ENCODE measurements around the gene RBM15.

The RBM15 gene, protein sequence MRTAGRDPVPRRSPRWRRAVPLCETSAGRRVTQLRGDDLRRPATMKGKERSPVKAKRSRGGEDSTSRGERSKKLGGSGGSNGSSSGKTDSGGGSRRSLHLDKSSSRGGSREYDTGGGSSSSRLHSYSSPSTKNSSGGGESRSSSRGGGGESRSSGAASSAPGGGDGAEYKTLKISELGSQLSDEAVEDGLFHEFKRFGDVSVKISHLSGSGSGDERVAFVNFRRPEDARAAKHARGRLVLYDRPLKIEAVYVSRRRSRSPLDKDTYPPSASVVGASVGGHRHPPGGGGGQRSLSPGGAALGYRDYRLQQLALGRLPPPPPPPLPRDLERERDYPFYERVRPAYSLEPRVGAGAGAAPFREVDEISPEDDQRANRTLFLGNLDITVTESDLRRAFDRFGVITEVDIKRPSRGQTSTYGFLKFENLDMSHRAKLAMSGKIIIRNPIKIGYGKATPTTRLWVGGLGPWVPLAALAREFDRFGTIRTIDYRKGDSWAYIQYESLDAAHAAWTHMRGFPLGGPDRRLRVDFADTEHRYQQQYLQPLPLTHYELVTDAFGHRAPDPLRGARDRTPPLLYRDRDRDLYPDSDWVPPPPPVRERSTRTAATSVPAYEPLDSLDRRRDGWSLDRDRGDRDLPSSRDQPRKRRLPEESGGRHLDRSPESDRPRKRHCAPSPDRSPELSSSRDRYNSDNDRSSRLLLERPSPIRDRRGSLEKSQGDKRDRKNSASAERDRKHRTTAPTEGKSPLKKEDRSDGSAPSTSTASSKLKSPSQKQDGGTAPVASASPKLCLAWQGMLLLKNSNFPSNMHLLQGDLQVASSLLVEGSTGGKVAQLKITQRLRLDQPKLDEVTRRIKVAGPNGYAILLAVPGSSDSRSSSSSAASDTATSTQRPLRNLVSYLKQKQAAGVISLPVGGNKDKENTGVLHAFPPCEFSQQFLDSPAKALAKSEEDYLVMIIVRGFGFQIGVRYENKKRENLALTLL

DNA sequence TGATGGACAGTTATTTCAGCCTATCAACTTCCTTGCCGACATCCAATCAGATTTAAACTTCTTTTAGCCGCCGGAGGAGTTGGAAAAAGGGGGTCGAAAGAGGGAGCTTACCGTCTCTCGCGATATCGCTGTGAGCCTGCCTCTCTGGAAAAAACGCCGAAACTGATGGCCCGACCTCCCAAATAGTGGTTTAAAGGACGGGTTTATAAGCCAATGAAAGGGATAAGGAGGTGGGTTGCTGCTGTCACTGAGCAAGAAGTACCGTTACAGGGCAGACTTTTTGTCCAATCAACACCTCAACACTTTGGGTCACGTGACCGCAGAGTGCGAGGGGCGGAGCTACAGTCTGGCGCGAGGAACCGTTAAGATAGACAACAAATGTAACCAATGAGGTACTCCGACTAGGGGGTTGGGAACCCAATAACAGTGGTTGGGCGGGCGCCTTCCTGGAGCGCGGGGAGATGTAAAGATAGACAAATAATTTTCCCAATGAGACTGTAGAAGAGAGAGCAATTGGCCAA, at the start of gene RBM15:
Gene RBM15, plus strand, starts transcription at position 492 of the 521 bp plus-strand sequence. Its CDS starts 29 bp downstream, at position 521.
- peak; percentile 100 for DNase-seq

DNA sequence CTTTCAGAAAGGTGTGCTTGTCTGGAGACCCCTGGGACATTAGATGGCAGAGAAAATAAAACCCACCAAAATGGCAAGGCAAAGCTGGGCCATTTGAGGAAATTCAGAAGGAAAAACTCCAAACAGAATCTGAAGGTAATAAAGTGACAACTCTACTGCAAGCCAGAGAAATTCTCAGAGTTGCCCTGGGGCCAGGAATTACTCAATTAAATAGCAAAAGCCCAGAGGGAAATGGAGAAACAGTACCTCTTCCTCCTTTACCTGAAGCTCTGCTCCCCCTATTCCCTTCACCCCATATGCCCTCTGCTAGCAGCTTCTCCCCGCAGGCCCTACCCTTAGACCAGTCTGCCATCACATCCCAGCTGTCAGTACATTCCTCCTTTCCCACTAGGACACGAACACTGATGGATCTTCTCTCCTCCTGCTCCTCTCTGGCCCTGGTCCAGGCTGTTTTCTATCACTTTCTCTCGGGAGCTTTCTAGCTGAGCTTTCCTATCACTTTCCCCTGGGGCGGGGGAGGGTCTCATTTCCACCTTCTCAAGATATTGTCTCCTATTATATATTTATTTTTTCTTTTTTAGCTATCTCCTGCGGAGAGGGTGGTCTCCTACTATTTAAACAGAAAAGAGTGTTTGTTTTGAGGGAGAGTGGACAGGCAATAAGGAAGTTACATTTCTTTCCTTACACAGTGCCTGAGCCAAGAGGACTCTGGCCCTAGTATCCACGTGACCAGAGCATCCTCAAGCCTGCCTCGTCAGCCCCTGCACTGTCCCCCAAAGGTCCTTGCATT, 47.7 kb upstream of the RBM15 start:
- no peak for DNase-seq

DNA sequence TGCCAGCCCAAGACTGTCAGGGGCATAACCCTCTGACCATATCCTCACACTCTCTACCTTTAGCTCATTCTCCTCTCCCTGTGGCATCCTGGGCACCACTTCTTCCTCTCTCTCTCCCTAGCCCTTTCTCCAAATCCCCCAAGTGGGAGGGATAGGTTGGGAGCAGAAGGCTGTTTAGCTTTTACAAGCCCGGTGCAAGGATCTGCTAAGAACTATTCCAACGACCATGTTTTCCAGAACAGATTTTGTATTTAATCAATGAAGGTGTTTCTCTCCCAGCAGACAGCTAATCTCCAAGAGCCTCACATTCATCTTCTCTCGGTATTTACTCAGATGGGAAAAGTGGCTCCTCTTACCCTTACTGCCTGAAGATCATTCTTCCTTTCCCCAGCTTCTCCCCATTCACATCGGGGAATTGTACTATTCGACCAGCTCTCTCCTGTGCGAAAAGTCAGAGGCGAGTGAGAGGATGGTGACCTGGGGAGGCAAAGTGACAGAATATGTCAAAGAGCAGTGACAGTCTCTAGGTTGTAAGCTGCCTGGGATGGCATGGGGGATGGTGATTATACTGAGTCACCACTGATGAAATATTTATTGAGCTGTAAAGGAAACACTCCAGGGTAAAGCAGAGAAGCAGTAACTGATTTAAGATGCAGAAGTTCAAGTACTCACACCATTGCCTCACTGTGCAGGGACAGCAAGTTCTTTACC, 47.0 kb upstream of the RBM15 start:
- peak; percentile 62 for DNase-seq

DNA sequence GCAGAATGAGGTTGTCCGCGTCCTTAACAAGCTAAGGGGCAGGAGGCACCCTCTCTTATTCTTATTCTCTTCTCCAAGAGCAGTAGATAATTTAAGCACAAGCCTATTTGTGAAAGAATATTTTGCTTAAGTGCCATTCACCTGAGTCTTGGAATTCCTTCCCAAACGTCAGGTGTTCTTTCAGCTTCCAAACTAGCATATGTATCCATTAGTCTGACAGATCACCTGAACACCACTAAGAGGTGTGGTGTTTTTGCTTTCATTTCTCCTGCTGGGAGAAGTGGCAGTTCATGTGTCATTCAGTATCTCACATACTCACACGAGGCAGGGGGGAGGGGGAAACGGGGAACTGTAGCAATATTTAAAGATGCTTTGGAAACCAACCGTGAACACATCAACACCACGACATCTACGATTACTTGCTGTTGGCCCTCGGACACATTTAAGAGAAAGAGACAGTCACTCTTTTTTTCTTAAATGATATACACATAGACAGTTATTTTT, 45.5 kb upstream of the RBM15 start:
- no peak for DNase-seq

DNA sequence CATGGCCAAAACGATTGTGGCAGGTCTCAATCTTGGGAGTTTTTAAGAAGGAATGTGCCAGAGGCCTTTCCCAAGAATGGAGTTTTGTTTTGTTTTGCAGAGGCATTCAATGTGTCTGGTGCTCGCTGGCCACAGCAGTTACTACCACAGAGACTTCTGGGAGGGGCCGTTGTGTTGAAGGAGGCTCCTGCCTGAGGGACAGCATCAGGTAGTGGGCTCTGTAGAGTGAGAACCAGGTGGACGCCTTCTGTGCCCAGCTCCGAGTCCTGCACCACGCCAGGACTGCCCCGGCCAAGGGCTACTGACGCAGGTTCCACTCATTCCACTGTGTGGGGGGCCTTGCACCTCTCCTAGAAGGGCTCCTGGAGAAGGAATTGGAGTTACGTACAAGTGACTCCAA, 44.9 kb upstream of the RBM15 start:
- no peak for DNase-seq

DNA sequence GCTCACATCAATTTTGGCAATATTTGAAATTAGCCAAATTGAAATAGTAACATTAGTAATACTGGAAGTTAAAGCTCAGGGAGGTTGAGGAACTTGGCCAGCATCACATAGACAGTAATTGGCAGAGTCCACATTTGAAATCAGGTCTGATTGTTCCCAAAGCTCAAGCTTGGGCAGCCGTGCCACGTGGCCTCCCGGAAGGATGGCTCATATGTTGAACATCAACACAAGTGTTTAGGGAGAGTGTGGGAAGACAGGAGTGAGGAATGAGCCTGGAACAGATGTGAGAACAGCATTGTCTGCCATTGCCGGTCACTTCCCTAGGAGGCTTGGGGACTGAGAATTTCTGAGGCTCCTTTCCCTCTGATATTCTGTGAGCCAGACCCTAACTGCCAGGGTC, 40.2 kb upstream of the RBM15 start:
- DNase-seq = no peak

DNA sequence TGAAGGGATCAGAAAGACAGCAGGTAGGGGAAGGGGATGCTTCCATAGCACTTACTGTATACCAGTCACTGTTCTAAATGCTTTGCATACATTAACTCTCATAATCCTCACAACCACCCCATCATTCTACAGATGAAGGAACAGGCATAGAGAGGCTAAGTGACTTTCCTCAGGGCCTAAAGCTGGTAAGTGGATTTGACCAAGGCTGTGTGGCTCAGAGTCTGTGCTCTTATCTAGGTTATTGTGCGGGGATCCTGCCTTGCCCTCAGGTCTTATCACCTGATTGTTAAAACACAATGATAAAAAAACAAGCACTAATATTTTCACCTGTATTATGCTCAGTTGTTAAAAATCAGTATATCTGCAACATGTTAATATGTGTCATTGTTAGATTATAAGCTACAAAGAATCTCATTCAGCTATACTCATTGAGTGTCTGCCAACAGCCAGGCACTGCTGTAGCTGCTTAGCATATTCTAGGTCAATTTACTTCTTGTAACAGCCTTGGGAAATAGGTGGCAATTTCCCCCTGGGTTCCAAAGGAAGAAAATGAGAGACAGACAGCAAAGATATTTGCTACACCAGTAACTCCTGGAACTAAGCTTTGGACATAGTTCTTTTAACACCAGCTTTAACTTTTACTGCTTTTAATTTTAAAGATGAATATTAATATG, 38.6 kb upstream of the RBM15 start:
- DNase-seq = no peak

DNA sequence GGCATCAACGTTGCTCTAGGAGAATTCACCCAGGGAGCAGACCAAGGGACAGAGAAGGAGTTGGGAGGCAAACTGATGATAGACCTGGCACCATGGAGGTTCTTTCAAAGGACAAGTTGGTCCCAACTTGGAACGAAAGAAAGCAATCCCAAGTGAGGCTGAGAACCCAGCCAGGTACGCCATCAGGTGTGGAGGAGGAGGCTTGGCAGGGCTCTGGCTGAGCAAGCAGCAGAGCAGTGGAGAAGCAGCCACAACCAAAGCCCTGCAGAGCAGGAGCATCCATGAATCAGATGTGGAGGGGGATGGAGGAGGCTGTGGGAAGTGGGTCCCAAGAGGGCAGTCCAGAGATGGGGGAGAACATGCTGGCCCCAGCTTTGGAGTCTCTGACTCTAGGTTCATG, 36.3 kb upstream of the RBM15 start:
- no peak for DNase-seq

DNA sequence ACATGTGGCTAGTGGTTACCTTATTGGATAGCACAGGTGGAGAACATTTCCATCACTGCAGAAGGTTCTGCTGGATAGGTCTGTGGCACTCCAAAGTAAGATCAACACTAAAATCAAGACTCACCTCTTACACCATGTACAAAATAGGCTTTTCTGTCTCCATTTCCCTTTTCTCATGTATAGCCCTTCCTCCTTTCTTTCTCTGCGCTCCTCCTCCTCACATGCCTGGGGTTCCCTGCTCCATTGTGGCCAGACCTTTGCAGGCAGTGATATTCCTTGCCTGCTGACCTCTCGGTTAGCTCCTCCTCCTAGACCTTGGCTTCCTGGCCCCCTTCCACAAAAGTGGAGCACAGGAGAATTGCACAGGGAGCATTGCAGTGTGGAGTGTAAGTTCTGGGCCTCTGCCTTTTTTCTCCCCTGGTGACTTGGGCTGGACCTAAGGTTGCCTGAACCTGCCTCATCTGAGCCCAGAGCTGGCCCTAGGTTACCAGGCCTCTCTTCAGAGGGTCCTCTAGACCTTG, 33.2 kb upstream of the RBM15 start:
- no peak for DNase-seq

DNA sequence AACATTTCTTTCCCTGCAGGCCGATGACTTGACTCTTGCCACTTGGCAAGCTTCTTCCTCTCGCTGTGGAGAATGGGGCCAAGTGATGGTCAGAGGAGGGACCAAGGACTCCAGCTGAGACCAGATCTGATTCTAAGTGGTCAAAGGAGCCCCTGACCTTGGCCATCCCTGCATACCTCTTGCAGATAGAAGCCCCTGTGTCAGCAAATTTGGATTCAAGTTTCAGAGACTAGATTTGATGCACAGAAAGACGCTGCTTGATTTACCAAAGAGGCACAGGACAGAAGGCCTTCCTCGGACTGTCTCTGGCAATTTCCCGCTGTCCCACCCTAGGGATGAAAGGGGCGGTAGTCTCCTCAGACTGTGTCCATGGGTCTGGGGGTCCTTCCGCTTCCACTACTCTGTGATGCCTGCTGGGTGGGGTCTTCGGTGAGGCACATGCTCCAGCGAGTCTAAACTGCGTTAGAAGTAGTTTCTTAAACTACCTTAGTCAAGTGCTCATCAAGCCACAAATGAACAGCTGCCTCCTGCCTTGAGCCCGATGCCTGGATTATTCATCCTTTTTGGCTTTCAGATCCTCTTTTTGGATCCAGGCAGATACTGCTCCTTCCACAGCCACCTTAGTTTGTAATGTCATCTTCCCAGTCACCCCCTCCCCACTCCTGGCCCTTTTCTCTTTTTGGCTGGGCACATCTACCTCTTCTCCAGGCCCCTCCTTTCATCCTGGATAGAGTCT, 31.8 kb upstream of the RBM15 start:
- no peak for DNase-seq

DNA sequence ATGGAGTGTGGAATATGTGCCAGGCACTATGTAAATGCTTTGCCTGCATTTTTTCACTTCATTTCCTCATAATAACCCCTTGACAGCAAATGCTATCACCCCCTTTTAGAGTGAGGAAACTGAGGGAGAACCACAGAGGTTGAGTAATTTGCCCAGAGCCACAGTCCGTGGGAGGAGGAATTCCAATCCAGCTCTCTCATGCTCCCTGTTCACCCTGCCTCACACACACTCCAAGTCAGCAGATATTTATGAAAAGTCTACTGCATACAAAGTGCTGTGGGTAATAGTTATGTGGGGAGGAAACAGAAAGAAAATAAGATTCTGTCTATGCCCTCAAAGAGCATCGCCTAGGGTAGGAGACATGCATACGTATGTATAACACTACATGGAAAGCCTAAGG, 30.9 kb upstream of the RBM15 start:
- DNase-seq = peak; percentile 66

DNA sequence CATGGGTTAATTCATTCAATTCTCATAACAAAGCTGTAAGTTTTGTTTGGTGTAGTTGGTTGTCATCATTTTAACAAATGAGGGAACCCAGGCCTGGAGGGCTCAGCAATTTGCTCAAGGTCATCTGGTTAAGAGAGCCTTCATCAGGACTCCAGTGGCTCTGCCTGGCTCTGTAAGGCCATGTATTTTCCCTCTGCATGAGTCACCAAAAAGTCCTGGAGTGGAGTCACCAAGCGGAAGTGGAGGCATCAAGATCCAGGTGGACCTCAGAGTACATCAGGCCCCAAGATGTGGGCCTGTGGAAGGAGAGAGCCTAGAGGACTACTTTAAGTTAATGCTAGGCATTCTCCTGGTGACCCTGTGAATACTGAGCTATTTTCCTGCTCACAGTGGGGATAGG, 30.0 kb upstream of the RBM15 start:
- peak; percentile 28 for DNase-seq

DNA sequence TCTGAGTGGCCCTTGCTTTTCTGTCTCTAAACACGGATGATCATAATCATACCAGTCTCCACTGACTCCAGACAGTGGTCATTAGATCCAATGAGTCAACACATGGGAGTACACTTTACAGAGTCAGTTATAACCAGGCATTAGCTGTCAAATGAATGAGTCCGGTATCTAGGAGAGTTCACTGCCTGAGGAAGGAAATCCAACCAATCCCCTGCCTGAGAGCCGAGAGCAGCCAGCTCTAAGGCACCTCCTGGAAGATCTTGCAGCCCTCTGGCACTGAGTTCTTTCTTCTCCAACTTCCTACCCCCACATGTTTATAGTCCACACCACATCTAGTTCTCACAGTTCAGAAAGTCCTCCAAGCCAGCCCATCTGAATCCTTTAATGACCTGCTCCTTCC, 29.4 kb upstream of the RBM15 start:
- DNase-seq = peak; percentile 77

DNA sequence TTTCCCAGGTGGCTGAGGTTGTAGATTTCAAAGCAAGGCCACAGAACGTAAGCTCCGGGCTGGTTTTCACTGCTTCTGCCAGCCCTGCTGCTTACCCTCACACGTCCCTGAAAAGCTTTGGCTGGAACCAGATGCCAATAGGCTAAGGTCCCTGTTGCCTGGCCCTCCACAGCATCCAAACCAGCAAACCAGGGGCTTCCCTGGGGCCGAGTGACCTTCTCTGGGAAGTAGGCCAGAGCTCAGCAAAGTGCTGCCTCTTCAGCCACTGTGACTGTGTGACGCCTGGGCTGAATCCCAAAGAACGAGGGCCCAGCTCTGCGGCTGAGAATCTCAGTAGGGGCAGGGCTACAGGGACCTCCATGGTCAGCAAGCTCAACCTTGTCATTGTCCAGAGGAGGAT, 28.9 kb upstream of the RBM15 start:
- no peak for DNase-seq

DNA sequence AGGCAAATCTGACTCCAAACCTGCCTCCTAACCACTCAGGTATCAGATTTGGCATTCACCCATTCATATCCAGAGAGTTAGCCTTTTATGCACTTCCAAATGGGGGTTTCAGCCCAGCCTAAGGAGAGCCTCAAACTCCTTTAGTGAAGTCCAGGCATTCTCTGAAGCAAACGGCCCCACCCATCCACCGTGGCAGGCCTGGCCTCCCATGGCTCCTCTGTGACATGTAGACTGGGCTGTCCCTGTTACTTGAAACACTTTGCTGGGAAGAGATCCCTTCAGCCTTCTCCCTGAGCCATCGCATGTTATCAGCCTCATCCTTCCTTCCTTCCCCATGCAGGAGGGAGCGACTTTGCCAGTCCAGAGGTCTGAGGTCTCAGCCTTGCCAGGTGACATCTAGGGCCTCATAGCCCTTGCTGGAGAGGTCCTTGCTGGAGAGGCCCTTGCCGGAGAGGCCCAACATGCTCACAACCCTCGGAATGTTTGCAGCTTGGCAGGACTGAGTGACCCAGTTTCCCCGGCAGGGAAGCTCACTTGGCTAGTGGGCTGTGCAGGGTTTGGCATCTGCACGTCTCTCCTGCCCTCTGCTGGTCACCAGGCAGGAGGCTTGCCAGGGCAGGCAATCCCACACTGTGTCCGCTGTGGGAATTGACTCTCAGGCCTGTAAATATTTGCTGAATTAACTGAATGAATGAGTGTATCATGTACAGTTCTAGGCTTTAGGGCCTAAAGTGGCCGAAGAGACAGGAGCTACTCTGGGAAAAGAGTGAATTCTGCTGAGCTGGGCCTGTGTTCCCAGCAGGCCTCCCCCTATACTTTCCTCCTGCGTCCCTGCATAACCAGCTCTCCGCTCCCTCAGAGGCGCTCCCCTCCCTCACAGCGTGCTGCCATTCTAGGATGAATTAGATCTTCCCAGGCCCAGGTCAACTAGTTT, 26.7 kb upstream of the RBM15 start:
- DNase-seq = peak; percentile 65

DNA sequence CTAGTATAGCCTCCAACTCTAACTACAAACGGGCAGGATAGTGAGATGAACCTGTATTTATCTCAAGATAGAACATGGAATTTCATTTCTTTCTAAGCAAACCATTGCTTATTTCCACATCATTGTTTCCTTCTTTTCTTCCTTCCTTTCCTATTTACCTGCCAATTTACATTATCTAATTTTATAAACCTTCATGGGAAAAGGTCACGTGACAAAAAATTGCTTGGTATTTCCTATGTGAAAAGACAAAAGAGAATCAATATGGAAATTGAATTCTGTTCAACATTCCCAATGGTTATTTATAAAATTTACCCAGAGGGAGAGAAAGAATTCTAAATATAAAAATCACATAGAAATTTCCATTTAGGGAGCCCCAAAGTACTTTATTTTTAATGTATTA, 22.4 kb upstream of the RBM15 start:
- no peak for DNase-seq

DNA sequence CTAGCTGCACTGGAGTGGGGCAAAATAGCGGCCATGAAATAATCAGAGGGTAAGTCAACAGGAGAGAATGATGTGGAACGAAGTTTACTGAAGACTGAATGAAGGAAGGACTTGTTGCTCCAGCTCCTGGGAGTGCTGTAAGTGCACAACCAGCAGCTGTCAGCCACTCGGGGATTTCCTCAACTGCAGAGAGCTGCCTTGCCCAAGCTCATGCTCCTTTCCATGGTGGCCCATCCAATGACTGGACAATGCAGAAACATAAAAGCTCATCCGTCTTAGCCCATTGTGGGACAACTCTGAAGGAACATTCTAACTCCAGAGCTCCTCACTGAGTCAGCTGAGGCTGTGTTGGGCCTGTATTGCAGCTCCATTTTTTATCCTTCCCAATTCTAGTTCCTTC, 21.1 kb upstream of the RBM15 start:
- DNase-seq = no peak

DNA sequence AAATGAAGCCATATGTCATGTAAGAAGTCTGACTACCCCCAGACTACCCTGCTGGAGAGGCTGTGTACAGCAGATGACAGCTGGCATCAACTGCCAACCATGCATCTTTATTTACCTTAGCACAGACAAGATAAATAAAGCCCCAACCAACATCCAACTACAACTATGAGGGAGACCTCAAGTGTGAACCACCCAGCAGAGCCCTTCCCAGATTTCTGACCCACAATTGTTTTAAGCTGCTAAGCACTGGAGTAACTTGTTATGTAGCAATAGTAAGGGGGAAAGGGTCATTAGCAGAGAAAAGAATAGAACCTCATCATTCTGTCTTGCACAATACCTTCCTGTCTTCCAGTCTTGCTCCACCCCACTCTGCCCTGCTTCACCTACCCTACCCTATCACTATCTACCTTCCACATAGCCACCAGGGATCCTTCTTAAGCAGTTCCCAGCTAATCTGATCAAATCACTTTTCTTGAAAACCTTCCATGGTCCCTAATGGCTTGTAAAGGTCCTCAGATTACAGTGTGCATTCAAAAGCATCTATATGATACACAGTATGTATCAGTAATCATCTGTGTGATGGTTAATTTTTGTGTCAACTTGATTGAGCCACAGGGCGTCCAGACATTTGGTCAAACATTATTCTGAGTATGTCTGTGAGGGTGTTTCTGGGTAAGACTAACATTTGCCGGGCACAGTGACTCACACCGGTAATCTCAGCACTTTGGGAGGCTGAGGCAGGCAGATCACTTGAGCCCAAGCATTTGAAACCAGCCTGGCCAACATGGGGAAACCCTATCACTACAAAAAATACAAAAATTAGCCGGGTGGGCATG, 19.6 kb upstream of the RBM15 start:
- no peak for DNase-seq

Data from fibroblast of skin of right quadriceps (primary cell).